Transverse colon (tissue), 4 donors: ENCODE measurements around the gene ZACN. TPM values are rescaled to one million over a fixed set of nuclear protein-coding genes. Genes with fewer than 3 reads are reported as not detected.

Experiments used
- DNase-seq: peaks from one replicate; pipeline ENCODE4 v3.0.0-alpha.2; 2019
- H3K27ac ChIP-seq, 4 donors: fragments of 200-600 bp; sonication (generic); 2 replicates each; pipeline ENCODE4 v1.5.1; 2016 to 2018; ENCODE audit warnings: inconsistent platforms in 4 of 4
- H3K27me3 ChIP-seq: fragments of 200-600 bp; sonication (generic); 2 replicates; pipeline ENCODE4 v1.5.1; 2017; ENCODE audit warnings: inconsistent platforms
- H3K36me3 ChIP-seq, 4 donors: fragments of 200-600 bp; sonication (generic); 2 replicates each; pipeline ENCODE4 v1.5.1; 2017 to 2019; ENCODE audit warnings: inconsistent platforms in 4 of 4
- H3K4me1 ChIP-seq, 4 donors: fragments of 200-600 bp; sonication (generic); 2 replicates each; pipeline ENCODE4 v1.5.1; 2017 to 2020; ENCODE audit warnings: inconsistent platforms in 4 of 4
- H3K4me3 ChIP-seq, 4 donors: fragments of 200-600 bp; sonication (generic); 1 replicate in 1 of 4; 2 replicates in 3 of 4; pipeline versions ENCODE4 v1.5.1 to v1.6.1; 2017 to 2019; ENCODE audit warnings: inconsistent platforms in 4 of 4
- H3K9me3 ChIP-seq, 2 donors: fragments of 200-600 bp; sonication (generic); 2 replicates each; pipeline ENCODE4 v1.5.1; 2017 to 2019; ENCODE audit warnings: inconsistent platforms in 2 of 2
- EP300 ChIP-seq: sonication (generic); formaldehyde crosslinking; IDR thresholded peaks from one replicate; pipeline ENCODE4 v1.6.1; 2017; ENCODE audit warnings: antibody characterized with exemption, low read depth
- POLR2A ChIP-seq: fragments of 450-650 bp; IDR thresholded peaks from one replicate; pipeline ENCODE4 v1.6.1; 2016; ENCODE audit warnings: antibody characterized with exemption, mild to moderate bottlenecking, moderate library complexity
- POLR2AphosphoS5 ChIP-seq, 3 donors: sonication (generic); formaldehyde crosslinking; IDR thresholded peaks; one replicate each; pipeline ENCODE4 v1.6.1; 2016; ENCODE audit warnings: antibody characterized with exemption in 3 of 3
- WGBS, 2 donors: methylation state at CpG; one replicate each; pipeline ENCODE4 v1.1.5; 2018; ENCODE audit warnings: low coverage in 1 of 2; 5-methylcytosine and 5-hydroxymethylcytosine counted together
- in situ Hi-C, 4 donors: fragments of 200-750 bp; cut with MboI; loops; one replicate each; pipeline versions ENCODE4 v1.15.0 to v1.15.1; 2017; ENCODE audit warnings: low sequenced_read_pairs in 3 of 4, low pct_ligation_motif_present in 1 of 4, low pct_unique_long_range_greater_than_20kb in 1 of 4
- intact Hi-C: fragments of 100-400 bp; cut with DNase I; formaldehyde crosslinking; loops from one replicate; pipeline ENCODE4 v1.15.1; 2023; ENCODE audit warnings: low total_unique reads
- small RNA-seq, 4 donors: library from RNA; depleted of rRNA; stranded (forward); fragments of <200 nt; gene quantifications; one replicate each; pipeline ENCODE3, GENCODE V24; 2016
- total RNA-seq, 4 donors: library from RNA; depleted of rRNA; stranded (reverse); fragments of >200 nt; gene quantifications; one replicate each; pipeline ENCODE4 v1.1.0, GENCODE V29; 2016
- TF ChIP-seq, protein P1 (sequence below), 5 experiments: fragments of 200-600 bp in 3 of 5; fragments of 450-650 bp in 2 of 5; sonication (generic) in 3 of 5; IDR thresholded peaks; 1 replicate in 2 of 5; 2 replicates in 3 of 5; pipeline ENCODE4 v1.5.1; 2016 to 2017; ENCODE audit warnings: antibody characterized with exemption in 5 of 5, inconsistent platforms in 3 of 5, mild to moderate bottlenecking in 2 of 5, moderate library complexity in 1 of 5

The ZACN gene
- total RNA-seq, 4 donors from 2014 or later: 0.40 TPM; not detected in 3

DNA sequence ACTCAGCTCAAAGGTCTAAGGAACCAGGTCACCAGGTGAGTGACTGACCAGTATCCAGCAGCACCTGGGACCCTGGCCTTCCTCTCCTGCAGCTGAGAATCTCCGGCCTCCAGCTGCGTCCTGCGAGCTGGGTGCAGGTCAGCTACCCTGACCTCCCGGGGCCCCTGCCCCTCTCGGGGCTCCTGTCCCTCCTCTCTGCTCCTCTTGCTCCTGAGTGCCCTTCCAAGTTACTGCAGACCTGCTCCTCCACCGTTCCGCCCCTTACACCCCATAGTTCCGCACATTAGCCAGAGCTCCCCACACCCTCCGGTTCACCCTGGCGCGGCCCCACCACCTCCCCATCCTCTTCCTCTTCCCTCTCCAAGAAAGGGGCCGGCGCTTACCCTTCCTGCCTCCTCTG, 51.5 kb downstream of the ZACN start:
- no peak for DNase-seq
- H3K27me3 ChIP-seq: peaks cover 33% of the 10 kb centered on the region
- no peak overlapping the region for H3K4me3 ChIP-seq
- no peaks in the 10 kb centered on the region for H3K36me3 ChIP-seq
- in situ Hi-C loops (no loop called here), intact Hi-C loops (no loop called here)
- H3K4me1 ChIP-seq: peaks cover 0 to 12% (median 1%) of the 10 kb centered on the region in 4 donors
- no peak for TF ChIP-seq EP300
- TF ChIP-seq POLR2A: no peak
- TF ChIP-seq POLR2AphosphoS5 (IDR thresholded peaks at IDR 0.05): no peak
- H3K27ac ChIP-seq: no peak overlapping the region
- 48 to 76% methylated on average over 6 to 12 of the region's 13 CpGs for WGBS, 2 donors
- H3K9me3 ChIP-seq: no peaks in the 10 kb centered on the region

DNA sequence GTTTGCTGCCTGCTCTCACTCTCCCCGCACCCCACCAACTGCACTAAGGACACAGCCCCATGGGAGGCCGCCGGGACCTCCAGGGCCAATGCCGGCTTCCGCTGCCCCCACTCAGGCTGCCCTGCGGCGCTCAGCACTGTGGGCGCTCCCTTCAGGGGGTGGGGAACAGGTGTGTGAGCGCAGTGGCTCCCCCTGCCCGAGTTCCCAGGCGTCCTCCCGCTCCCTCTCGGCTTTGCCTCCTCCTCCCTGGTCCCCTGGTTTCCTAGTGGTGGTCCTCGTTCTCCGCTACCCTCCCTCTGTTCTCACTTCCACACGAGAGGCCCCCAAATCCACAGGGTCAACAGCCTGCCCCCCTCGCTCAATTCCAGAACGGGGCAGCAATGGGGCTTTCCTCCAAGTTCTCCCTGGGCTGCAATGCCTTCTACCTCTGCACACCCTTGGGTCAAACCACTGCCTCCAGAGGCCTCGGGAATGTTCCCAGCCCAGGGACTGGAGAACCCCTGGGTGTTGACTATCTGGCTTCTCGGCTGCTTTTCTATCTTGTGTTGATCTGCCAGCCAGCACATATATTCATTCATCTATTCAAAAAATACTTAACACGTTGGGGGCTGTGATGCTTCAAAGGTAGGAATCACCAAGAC, 52.2 kb downstream of the ZACN start:
- TF ChIP-seq POLR2AphosphoS5 (IDR thresholded peaks at IDR 0.05) (no peak), POLR2A (no peak)
- Histone ChIP-seq H3K9me3 (no peaks in the 10 kb centered on the region), H3K4me3 (no peak overlapping the region), H3K27ac (no peak overlapping the region), H3K36me3 (no peaks in the 10 kb centered on the region), H3K27me3 (peaks cover 40% of the 10 kb centered on the region), H3K4me1 (peaks cover 0 to 12% (median 1%) of the 10 kb centered on the region in 4 donors)
- WGBS, 2 donors: 79 to 100% methylated on average over 1 to 21 of the region's 21 CpGs
- intact Hi-C loops: no loop called here
- in situ Hi-C loops: no loop called here
- DNase-seq: no peak

DNA sequence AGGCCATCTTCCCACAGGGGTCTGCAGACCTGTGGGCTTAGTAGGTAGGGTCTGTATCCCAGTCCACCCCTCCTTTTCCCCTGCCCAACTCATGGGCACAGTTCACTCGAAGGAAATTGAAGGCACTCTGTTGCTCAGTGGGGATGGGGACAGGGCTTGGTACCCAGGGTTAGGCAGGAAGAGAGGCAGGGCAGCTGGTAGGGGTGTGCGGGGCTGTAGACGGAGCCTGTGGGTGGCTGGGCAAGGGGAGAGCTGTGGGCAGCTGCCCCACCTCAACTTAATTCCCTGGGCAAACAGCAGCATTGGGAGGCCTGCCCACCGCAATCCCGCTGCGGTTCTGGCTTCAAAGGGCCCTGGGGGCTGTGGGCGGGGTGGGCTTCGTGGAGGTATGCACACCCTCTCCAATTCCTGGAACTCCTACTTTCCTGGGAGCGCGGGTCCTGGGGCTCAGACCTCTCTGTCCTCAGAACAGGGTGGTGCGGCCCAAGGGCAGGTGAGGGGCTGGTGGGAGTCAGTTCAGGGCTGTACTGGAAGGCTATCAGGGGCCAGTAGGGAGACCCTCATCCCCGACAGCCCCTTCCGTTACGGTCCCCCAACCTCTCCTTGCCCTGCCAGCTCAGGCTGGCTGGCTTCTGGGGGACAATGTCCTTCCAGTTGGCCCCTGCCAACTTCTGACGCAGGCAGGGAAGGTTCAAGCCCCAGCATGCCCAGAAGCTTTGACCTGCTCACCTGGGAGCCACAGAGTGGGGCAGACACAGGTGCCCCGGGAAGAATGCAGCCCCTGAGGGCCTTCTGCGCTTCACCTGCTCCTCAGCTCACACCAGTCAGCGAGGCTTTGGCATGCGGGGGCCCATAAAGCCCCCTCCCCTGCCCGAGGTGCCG, 53.0 kb downstream of the ZACN start:
- DNase-seq: no peak
- Histone ChIP-seq H3K27ac (no peak overlapping the region), H3K27me3 (peaks cover 47% of the 10 kb centered on the region), H3K4me1 (peaks cover 0 to 12% (median 1%) of the 10 kb centered on the region in 4 donors), H3K36me3 (no peaks in the 10 kb centered on the region), H3K9me3 (no peaks in the 10 kb centered on the region), H3K4me3 (no peak overlapping the region)
- in situ Hi-C loops: no loop called here
- no peak for TF ChIP-seq POLR2AphosphoS5 (IDR thresholded peaks at IDR 0.05)
- TF ChIP-seq, protein P1, sequence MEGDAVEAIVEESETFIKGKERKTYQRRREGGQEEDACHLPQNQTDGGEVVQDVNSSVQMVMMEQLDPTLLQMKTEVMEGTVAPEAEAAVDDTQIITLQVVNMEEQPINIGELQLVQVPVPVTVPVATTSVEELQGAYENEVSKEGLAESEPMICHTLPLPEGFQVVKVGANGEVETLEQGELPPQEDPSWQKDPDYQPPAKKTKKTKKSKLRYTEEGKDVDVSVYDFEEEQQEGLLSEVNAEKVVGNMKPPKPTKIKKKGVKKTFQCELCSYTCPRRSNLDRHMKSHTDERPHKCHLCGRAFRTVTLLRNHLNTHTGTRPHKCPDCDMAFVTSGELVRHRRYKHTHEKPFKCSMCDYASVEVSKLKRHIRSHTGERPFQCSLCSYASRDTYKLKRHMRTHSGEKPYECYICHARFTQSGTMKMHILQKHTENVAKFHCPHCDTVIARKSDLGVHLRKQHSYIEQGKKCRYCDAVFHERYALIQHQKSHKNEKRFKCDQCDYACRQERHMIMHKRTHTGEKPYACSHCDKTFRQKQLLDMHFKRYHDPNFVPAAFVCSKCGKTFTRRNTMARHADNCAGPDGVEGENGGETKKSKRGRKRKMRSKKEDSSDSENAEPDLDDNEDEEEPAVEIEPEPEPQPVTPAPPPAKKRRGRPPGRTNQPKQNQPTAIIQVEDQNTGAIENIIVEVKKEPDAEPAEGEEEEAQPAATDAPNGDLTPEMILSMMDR (IDR thresholded peaks at IDR 0.05): no peak
- TF ChIP-seq POLR2A: no peak
- no peak for TF ChIP-seq EP300
- intact Hi-C loops: no loop called here
- WGBS, 2 donors: 83 to 100% methylated on average over 1 to 14 of the region's 21 CpGs

Small RNAs within 50 kb of the gene (small RNA-seq; reads per million reads assigned to genes)
- 0 to 0.28 (median 0) reads per million in 4 donors for gene MIR6868

Other genes starting within 250 kb of the ZACN start
- gene UNC13D, start 234.8 kb upstream of the ZACN start, total RNA-seq: 10 to 100 TPM in 3 of 4 donors, 1 to 10 TPM in 1; 3.0 to 48.3 (median 16.2) TPM
- gene WBP2, start 223.8 kb upstream of the ZACN start, total RNA-seq: 10 to 100 TPM; 27.7 to 75.1 (median 56.8) TPM
- 100 to 1,000 TPM in 1 of 4 donors, 10 to 100 TPM in 3; 38.6 to 118 (median 41.0) TPM for gene TRIM47, start 200.6 kb upstream of the ZACN start, total RNA-seq
- 10 to 100 TPM; 16.8 to 21.7 (median 20.5) TPM for gene TRIM65, start 182.2 kb upstream of the ZACN start, total RNA-seq
- gene MRPL38, start 174.3 kb upstream of the ZACN start, total RNA-seq: 100 to 1,000 TPM in 1 of 4 donors, 10 to 100 TPM in 3; 40.6 to 117 (median 48.5) TPM
- 10 to 100 TPM in 2 of 4 donors, 1 to 10 TPM in 2; 2.9 to 29.9 (median 7.9) TPM for gene FBF1, start 138.1 kb upstream of the ZACN start, total RNA-seq
- gene ACOX1, start 100.0 kb upstream of the ZACN start, total RNA-seq: 100 to 1,000 TPM in 3 of 4 donors, 10 to 100 TPM in 1; 37.0 to 254 (median 212) TPM
- 100 to 1,000 TPM in 1 of 4 donors, 10 to 100 TPM in 3; 18.7 to 137 (median 20.7) TPM for gene TEN1, start 99.9 kb upstream of the ZACN start, total RNA-seq
- 10 to 100 TPM in 2 of 4 donors, 1 to 10 TPM in 1, not detected in 1; 5.4 to 24.6 (median 16.9) TPM for gene CDK3, start 78.3 kb upstream of the ZACN start, total RNA-seq
- 10 to 100 TPM; 17.1 to 23.7 (median 20.6) TPM for gene EVPL, start 51.9 kb upstream of the ZACN start, total RNA-seq
- 10 to 100 TPM; 11.6 to 44.8 (median 30.4) TPM for gene SRP68, start 6.7 kb upstream of the ZACN start, total RNA-seq
- 1 to 10 TPM in 3 of 4 donors, not detected in 1; 1.9 to 10.0 (median 3.2) TPM for gene GALR2, start 4.4 kb upstream of the ZACN start, total RNA-seq
- gene EXOC7, start 24.6 kb downstream of the ZACN start, total RNA-seq: 100 to 1,000 TPM in 2 of 4 donors, 10 to 100 TPM in 2; 88.0 to 143 (median 105) TPM
- gene FOXJ1, start 62.1 kb downstream of the ZACN start, total RNA-seq: 1 to 10 TPM in 2 of 4 donors, under 1 TPM in 1, not detected in 1; 0.82 to 7.4 (median 1.9) TPM
- gene RNF157, start 161.3 kb downstream of the ZACN start, total RNA-seq: 100 to 1,000 TPM in 1 of 4 donors, 10 to 100 TPM in 3; 32.5 to 164 (median 54.8) TPM
- 10 to 100 TPM; 25.5 to 51.2 (median 34.5) TPM for gene UBALD2, start 186.2 kb downstream of the ZACN start, total RNA-seq
- gene QRICH2, start 229.1 kb downstream of the ZACN start, total RNA-seq: 1 to 10 TPM; 1.6 to 2.6 (median 2.0) TPM